PFSK-1 (cell line): Measurements from ENCODE around the gene MAPRE3.

ENCODE experiments used
- POLR2AphosphoS5 ChIP-seq: IDR thresholded peaks from 2 replicates; pipeline ENCODE4 v1.6.1; 2012; ENCODE audit warnings: low read depth, mild to moderate bottlenecking, control low read depth, low read length, moderate library complexity
- SIN3A ChIP-seq: IDR thresholded peaks from 2 replicates; pipeline ENCODE4 v1.6.1; 2012; ENCODE audit warnings: mild to moderate bottlenecking, low read length, moderate library complexity, borderline replicate concordance; ENCODE audit not compliant: insufficient read depth
- TAF1 ChIP-seq: IDR thresholded peaks from 2 replicates; pipeline ENCODE4 v1.6.1; 2012; ENCODE audit warnings: low read length, control low read depth, borderline replicate concordance; ENCODE audit not compliant: insufficient read depth
- TF ChIP-seq, protein P1 (sequence below), 2 experiments: IDR thresholded peaks; 2 replicates each; pipeline versions ENCODE4 v1.6.1 to v1.8.0; 2011 to 2012; ENCODE audit warnings: low read depth in 2 of 2, low read length in 2 of 2, control low read depth in 1 of 2, inconsistent platforms in 1 of 2, mild to moderate bottlenecking in 1 of 2, moderate library complexity in 1 of 2; ENCODE audit not compliant: insufficient read depth in 1 of 2

DNA sequence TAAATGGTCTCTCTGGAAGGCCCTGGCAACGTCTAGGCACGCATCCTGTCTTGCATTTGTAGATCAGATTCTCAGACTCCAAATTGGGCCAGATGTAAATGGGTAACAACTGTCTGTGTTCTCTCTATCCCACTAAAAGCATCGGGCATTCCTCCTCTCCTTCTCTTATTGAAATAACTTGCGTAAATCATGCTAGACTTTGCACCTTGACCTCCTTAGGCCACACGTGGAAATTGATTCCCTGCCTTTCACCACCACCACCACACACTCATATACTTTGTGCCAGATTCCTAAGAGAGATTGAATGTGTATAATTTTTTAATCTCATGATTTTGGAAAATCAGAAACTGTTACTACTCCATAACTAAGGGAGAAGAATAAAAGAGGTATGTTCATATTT is 21.3 kb downstream of the MAPRE3 start:
- TF ChIP-seq POLR2AphosphoS5: no peak
- no peak for TF ChIP-seq TAF1
- TF ChIP-seq, protein P1, sequence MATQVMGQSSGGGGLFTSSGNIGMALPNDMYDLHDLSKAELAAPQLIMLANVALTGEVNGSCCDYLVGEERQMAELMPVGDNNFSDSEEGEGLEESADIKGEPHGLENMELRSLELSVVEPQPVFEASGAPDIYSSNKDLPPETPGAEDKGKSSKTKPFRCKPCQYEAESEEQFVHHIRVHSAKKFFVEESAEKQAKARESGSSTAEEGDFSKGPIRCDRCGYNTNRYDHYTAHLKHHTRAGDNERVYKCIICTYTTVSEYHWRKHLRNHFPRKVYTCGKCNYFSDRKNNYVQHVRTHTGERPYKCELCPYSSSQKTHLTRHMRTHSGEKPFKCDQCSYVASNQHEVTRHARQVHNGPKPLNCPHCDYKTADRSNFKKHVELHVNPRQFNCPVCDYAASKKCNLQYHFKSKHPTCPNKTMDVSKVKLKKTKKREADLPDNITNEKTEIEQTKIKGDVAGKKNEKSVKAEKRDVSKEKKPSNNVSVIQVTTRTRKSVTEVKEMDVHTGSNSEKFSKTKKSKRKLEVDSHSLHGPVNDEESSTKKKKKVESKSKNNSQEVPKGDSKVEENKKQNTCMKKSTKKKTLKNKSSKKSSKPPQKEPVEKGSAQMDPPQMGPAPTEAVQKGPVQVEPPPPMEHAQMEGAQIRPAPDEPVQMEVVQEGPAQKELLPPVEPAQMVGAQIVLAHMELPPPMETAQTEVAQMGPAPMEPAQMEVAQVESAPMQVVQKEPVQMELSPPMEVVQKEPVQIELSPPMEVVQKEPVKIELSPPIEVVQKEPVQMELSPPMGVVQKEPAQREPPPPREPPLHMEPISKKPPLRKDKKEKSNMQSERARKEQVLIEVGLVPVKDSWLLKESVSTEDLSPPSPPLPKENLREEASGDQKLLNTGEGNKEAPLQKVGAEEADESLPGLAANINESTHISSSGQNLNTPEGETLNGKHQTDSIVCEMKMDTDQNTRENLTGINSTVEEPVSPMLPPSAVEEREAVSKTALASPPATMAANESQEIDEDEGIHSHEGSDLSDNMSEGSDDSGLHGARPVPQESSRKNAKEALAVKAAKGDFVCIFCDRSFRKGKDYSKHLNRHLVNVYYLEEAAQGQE (IDR thresholded peaks at IDR 0.05; ENCODE audit: insufficient read depth in 1 of 2, low read depth in 2 of 2, low read length in 2 of 2): no peak
- TF ChIP-seq SIN3A: no peak
